HUDEP-2 (cell line): ENCODE results near the gene PLD1.

Source experiments
- DNase-seq, 76 experiments: peaks; one replicate each; lab custom pipeline; 2025; ENCODE audit not compliant: unreplicated experiment in 76 of 76; lab: John Stamatoyannopoulos, UW

Gene PLD1

GRCh38 chr3:171839270-171839669 is 29.0 kb upstream of the PLD1 start:
- no peak for DNase-seq

GRCh38 chr3:171838218-171838720 is 28.0 kb upstream of the PLD1 start:
- DNase-seq, result no peak

GRCh38 chr3:171837698-171838097 is 27.4 kb upstream of the PLD1 start:
- DNase-seq, result no peak

GRCh38 chr3:171836855-171837254 is 26.6 kb upstream of the PLD1 start:
- DNase-seq, result no peak

- DNase-seq, result no peak
These were observed 25.3 kb upstream of the PLD1 start for GRCh38 chr3:171835613-171836012.

- DNase-seq, result no peak
These were observed 24.8 kb upstream of the PLD1 start for GRCh38 chr3:171835116-171835515.

GRCh38 chr3:171834461-171834801 is 24.1 kb upstream of the PLD1 start:
- DNase-seq, result no peak

- peak in 6 of 76 experiments; percentile 1 to 32 (median 9) for DNase-seq
These were observed 23.6 kb upstream of the PLD1 start for GRCh38 chr3:171833789-171834460.

GRCh38 chr3:171832989-171833388 is 22.7 kb upstream of the PLD1 start:
- no peak for DNase-seq

GRCh38 chr3:171831936-171832335 is 21.7 kb upstream of the PLD1 start:
- no peak for DNase-seq

GRCh38 chr3:171830518-171830875 is 20.2 kb upstream of the PLD1 start:
- DNase-seq, result no peak

- DNase-seq, result peak in 51 of 76 experiments; percentile 1 to 59 (median 23)
These were observed 19.7 kb upstream of the PLD1 start for GRCh38 chr3:171829841-171830517.

- DNase-seq, result no peak
These were observed 18.9 kb upstream of the PLD1 start for GRCh38 chr3:171828902-171829770.

- DNase-seq, result no peak
These were observed 17.7 kb upstream of the PLD1 start for GRCh38 chr3:171827836-171828458.

- no peak for DNase-seq
These were observed 17.1 kb upstream of the PLD1 start for GRCh38 chr3:171827385-171827784.

GRCh38 chr3:171825222-171825828 is 15.0 kb upstream of the PLD1 start:
- no peak for DNase-seq

GRCh38 chr3:171824824-171825221 is 14.5 kb upstream of the PLD1 start:
- DNase-seq, result no peak

- peak in 26 of 76 experiments; percentile 4 to 43 (median 12) for DNase-seq
These were observed 13.8 kb upstream of the PLD1 start for GRCh38 chr3:171824116-171824515.

GRCh38 chr3:171822431-171823106 is 12.3 kb upstream of the PLD1 start:
- DNase-seq, result no peak

GRCh38 chr3:171821778-171822358 is 11.6 kb upstream of the PLD1 start:
- no peak for DNase-seq
